DND-41 (cell line): ENCODE measurements around the gene MX1.

Experiments
- ATAC-seq: fragments of 200-7000 bp; cut with Tn5 transposase; 3 replicates; pipeline ENCODE4 v1.9.1; 2021; ENCODE audit warnings: low read depth; ENCODE audit not compliant: insufficient read depth
- DNase-seq: peaks from one replicate; pipeline ENCODE4 v3.0.0-alpha.2; 2020
- H2AFZ ChIP-seq: 2 replicates; pipeline ENCODE4 v1.6.0; 2012; ENCODE audit warnings: low read depth, low read length
- H3K27ac ChIP-seq: 2 replicates; pipeline ENCODE4 v1.5.1; 2012; ENCODE audit warnings: low read length, inconsistent platforms
- H3K27me3 ChIP-seq: fragments of 200-600 bp; sonication (generic); 2 replicates; pipeline ENCODE4 v1.6.0; 2012; ENCODE audit warnings: low read length, mild to moderate bottlenecking, inconsistent platforms; ENCODE audit not compliant: insufficient read depth, poor library complexity
- H3K36me3 ChIP-seq: 2 replicates; pipeline ENCODE4 v1.5.1; 2012; ENCODE audit warnings: low read length, inconsistent platforms; ENCODE audit not compliant: insufficient read depth
- H3K4me1 ChIP-seq: 2 replicates; pipeline ENCODE4 v1.5.1; 2012; ENCODE audit warnings: mild to moderate bottlenecking, low read length; ENCODE audit not compliant: insufficient read depth
- H3K4me2 ChIP-seq: 2 replicates; pipeline ENCODE4 v1.6.0; 2012; ENCODE audit warnings: mild to moderate bottlenecking, moderate library complexity, low read length, inconsistent platforms; ENCODE audit not compliant: insufficient read depth
- H3K4me3 ChIP-seq, 2 experiments: fragments of 200-600 bp in 1 of 2; shearing (Covaris generic) in 1 of 2; 2 replicates each; pipeline ENCODE4 v1.5.1; 2012 to 2016; ENCODE audit warnings: inconsistent platforms in 2 of 2, low read length in 2 of 2, mild to moderate bottlenecking in 2 of 2, low read depth in 1 of 2, moderate library complexity in 1 of 2
- H3K79me2 ChIP-seq: 2 replicates; pipeline ENCODE4 v1.6.0; 2012; ENCODE audit warnings: low read length, inconsistent platforms; ENCODE audit not compliant: insufficient read depth
- H3K9ac ChIP-seq: 2 replicates; pipeline ENCODE4 v1.6.0; 2012; ENCODE audit warnings: low read depth, mild to moderate bottlenecking, inconsistent platforms, low read length, moderate library complexity
- H3K9me3 ChIP-seq: 2 replicates; pipeline ENCODE4 v1.5.1; 2012; ENCODE audit warnings: low read length, moderate library complexity, mild to moderate bottlenecking, inconsistent platforms; ENCODE audit not compliant: insufficient read depth, severe bottlenecking
- H4K20me1 ChIP-seq: 2 replicates; pipeline ENCODE4 v1.6.0; 2012; ENCODE audit warnings: low read length; ENCODE audit not compliant: insufficient read depth
- EZH2 ChIP-seq: IDR thresholded peaks from 3 replicates; pipeline ENCODE4 v1.6.1; 2012; ENCODE audit warnings: borderline replicate concordance, low read depth, mild to moderate bottlenecking, moderate library complexity, low read length, inconsistent platforms; ENCODE audit not compliant: severe bottlenecking
- TF ChIP-seq, protein P1 (sequence below): IDR thresholded peaks from 2 replicates; pipeline ENCODE4 v1.5.1; 2012; ENCODE audit warnings: borderline replicate concordance, low read length, moderate library complexity, mild to moderate bottlenecking; ENCODE audit not compliant: poor library complexity, severe bottlenecking; ENCODE audit errors: extremely low read depth

MX1 gene

GRCh38 chr21:41482980-41483379, 56.9 kb downstream of the MX1 start:
- H3K36me3 ChIP-seq = no peaks in the 10 kb centered on the region
- peaks cover 3% of the 10 kb centered on the region for H3K27me3 ChIP-seq
- DNase-seq (no peak), ATAC-seq (no peak)
- H3K27ac ChIP-seq = no peak overlapping the region
- H3K9me3 ChIP-seq = no peaks in the 10 kb centered on the region
- H2AFZ ChIP-seq = no peak overlapping the region
- no peak overlapping the region for H3K9ac ChIP-seq
- H3K4me2 ChIP-seq = no peak overlapping the region
- H3K4me3 ChIP-seq = no peak overlapping the region
- H3K4me1 ChIP-seq = peaks cover 20% of the 10 kb centered on the region
- no peak for TF ChIP-seq EZH2
- TF ChIP-seq, protein P1, sequence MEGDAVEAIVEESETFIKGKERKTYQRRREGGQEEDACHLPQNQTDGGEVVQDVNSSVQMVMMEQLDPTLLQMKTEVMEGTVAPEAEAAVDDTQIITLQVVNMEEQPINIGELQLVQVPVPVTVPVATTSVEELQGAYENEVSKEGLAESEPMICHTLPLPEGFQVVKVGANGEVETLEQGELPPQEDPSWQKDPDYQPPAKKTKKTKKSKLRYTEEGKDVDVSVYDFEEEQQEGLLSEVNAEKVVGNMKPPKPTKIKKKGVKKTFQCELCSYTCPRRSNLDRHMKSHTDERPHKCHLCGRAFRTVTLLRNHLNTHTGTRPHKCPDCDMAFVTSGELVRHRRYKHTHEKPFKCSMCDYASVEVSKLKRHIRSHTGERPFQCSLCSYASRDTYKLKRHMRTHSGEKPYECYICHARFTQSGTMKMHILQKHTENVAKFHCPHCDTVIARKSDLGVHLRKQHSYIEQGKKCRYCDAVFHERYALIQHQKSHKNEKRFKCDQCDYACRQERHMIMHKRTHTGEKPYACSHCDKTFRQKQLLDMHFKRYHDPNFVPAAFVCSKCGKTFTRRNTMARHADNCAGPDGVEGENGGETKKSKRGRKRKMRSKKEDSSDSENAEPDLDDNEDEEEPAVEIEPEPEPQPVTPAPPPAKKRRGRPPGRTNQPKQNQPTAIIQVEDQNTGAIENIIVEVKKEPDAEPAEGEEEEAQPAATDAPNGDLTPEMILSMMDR = no peak
- H4K20me1 ChIP-seq = no peaks in the 10 kb centered on the region
- H3K79me2 ChIP-seq = no peaks in the 10 kb centered on the region

DNA sequence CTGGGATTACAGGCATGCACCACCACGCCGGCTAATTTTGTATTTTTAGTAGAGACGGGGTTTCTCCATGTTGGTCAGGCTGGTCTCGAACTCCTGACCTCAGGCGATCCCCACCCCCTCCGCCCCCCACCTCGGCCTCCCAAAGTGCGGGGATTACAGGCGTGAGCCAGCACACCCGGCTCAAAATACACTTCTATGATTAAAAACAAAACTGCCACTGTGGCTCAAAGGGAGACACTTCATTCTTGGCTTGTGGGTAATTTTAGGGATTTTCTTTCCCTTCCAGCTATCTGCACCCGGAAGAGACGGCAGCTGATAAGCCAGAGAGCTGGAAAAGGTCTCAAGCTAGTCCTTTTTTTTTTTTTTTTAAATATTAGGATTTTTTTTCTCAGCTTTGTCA, 57.4 kb downstream of the MX1 start:
- H3K27me3 ChIP-seq = peaks cover 3% of the 10 kb centered on the region
- TF ChIP-seq EZH2 = no peak
- TF ChIP-seq, protein P1 = no peak
- H2AFZ ChIP-seq = no peak overlapping the region
- no peaks in the 10 kb centered on the region for H3K79me2 ChIP-seq
- H3K36me3 ChIP-seq = no peaks in the 10 kb centered on the region
- no peaks in the 10 kb centered on the region for H3K9me3 ChIP-seq
- ATAC-seq (no peak), DNase-seq (no peak)
- no peak overlapping the region for H3K4me3 ChIP-seq
- peaks cover 20% of the 10 kb centered on the region for H3K4me1 ChIP-seq
- no peak overlapping the region for H3K9ac ChIP-seq
- H3K27ac ChIP-seq = no peak overlapping the region
- H4K20me1 ChIP-seq = no peaks in the 10 kb centered on the region
- H3K4me2 ChIP-seq = no peak overlapping the region

DNA sequence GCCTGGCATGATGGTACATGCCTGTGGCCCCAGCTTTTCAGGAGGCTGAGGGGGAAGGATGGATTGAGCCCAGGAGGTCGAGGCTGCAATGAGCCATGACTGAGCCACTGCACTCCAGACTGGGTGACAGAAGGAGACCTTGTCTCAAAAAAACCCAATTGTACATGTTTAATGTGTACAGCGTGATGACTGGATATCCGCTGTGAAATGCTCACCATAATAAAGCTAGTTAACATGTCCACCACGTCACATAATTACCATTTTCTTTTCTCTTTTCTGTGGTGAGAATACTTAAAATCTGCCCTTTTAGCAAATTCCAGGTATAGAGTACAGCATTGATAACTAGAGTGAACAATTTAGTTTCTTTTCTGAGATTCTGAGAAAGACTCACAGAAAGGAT, 57.9 kb downstream of the MX1 start:
- no peaks in the 10 kb centered on the region for H3K36me3 ChIP-seq
- no peak for DNase-seq
- H3K79me2 ChIP-seq = no peaks in the 10 kb centered on the region
- no peak overlapping the region for H3K27ac ChIP-seq
- ATAC-seq = no peak
- TF ChIP-seq, protein P1 = no peak
- TF ChIP-seq EZH2 = no peak
- no peak overlapping the region for H3K4me3 ChIP-seq
- H3K27me3 ChIP-seq = peaks cover 3% of the 10 kb centered on the region
- H3K4me2 ChIP-seq = no peak overlapping the region
- no peaks in the 10 kb centered on the region for H3K9me3 ChIP-seq
- H4K20me1 ChIP-seq = no peaks in the 10 kb centered on the region
- peaks cover 19% of the 10 kb centered on the region for H3K4me1 ChIP-seq
- no peak overlapping the region for H2AFZ ChIP-seq
- no peak overlapping the region for H3K9ac ChIP-seq

GRCh38 chr21:41487082-41487481, 61.0 kb downstream of the MX1 start:
- ATAC-seq (no peak), DNase-seq (no peak)
- no peaks in the 10 kb centered on the region for H3K79me2 ChIP-seq
- peak overlapping the region; percentile 51 for H3K27ac ChIP-seq
- H3K4me3 ChIP-seq = no peak overlapping the region
- H3K9ac ChIP-seq = no peak overlapping the region
- H3K27me3 ChIP-seq = peaks cover 3% of the 10 kb centered on the region
- no peaks in the 10 kb centered on the region for H3K36me3 ChIP-seq
- no peaks in the 10 kb centered on the region for H3K9me3 ChIP-seq
- TF ChIP-seq EZH2 = no peak
- TF ChIP-seq, protein P1 = no peak
- H4K20me1 ChIP-seq = no peaks in the 10 kb centered on the region
- H3K4me1 ChIP-seq = peaks cover 19% of the 10 kb centered on the region
- no peak overlapping the region for H3K4me2 ChIP-seq
- no peak overlapping the region for H2AFZ ChIP-seq
